ENCODE results near the gene SH3RF2. TPM values are rescaled to one million over a fixed set of nuclear protein-coding genes. Genes with fewer than 3 reads are reported as not detected.
A peak's percentile ranks its signal among the peaks of the same experiment; 100 is the strongest.

The SH3RF2 gene
- total RNA-seq, 1 donor from 2014 or later: 50.6 TPM

- Histone ChIP-seq H3K9me3 (no peaks in the 10 kb centered on the region), H3K27me3 (no peaks in the 10 kb centered on the region), H3K36me3 (no peaks in the 10 kb centered on the region), H3K4me3 (no peak overlapping the region), H3K4me1 (peaks cover 0 to 15% of the 10 kb centered on the region in 2 donors), H3K27ac (no peak overlapping the region)
- DNase-seq (ENCODE audit: low spot score in 2 of 2): no peak
- intact Hi-C loops (cut with DNase I): no loop called here
- no peak for TF ChIP-seq CTCF (IDR thresholded peaks at IDR 0.05)
Measured at GRCh38 chr5:145921211-145921610, 15.2 kb upstream of the SH3RF2 start.

DNA sequence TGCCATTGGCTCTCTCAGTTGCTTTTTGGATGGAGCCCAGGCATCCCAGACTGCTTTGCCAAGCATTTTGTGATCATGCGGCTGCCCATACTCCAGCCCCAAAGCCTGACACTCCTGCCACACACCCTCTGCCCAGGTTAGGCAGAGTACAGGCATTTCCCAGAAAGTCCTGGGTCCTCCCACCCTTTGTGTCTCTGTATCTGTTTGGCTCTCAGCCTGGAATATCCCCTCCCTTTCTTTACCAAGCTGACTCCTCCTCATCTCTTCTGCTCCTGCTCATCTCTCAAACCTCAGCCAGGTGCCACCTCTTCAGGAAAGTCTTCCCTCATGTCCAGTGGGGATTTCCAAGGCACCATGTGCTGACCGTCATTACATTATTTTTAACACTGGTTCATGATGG lies 14.3 kb upstream of the SH3RF2 start:
- H3K4me3 ChIP-seq: no peak overlapping the region
- no peak for TF ChIP-seq CTCF (IDR thresholded peaks at IDR 0.05)
- H3K9me3 ChIP-seq: no peaks in the 10 kb centered on the region
- H3K27ac ChIP-seq: no peak overlapping the region
- no peaks in the 10 kb centered on the region for H3K27me3 ChIP-seq
- peaks cover 0 to 14% of the 10 kb centered on the region in 2 donors for H3K4me1 ChIP-seq
- intact Hi-C loops (cut with DNase I): no loop called here
- no peaks in the 10 kb centered on the region for H3K36me3 ChIP-seq
- DNase-seq (ENCODE audit: low spot score in 2 of 2): no peak

DNA sequence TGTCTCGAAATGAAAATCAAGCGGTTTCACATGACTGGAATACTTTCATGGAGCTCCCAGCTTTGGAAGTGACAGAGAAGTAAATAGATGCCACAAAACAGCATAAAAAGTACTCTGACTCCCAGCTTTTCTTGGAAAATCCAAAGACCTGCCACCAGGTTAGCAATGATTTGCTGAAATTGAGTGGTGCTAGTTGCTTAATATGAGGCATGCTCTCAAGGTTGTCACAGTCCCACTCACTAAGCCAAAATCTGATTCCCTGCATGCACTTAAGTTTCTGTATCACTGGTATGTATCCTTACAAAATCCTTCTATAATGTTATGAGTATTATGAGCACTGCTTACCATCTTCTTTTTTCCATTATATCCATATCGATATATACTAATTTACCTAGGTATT lies 13.0 kb upstream of the SH3RF2 start:
- no peak for TF ChIP-seq CTCF (IDR thresholded peaks at IDR 0.05)
- intact Hi-C loops (cut with DNase I): no loop called here

DNA sequence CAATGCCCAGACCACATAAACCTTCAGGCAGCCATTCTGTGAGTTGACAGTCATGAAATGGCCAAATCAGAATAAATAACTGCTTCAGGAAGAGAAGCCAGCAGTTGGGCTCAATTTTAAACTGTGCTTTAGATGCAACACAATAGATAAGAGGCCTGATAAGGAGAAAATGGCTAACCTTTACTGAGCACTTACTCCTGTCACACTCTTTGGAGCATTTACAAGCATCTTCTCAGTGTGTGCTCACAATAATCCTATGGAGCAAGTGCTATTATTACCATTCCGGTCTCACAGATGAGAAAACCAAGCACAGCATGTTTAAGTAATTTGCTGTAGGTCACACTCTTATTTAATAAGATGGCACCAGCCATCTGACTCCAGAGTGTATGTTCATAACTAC lies 11.5 kb upstream of the SH3RF2 start:
- no peak for DNase-seq (ENCODE audit: low spot score in 2 of 2)
- H3K4me3 ChIP-seq: no peak overlapping the region
- no peak for TF ChIP-seq CTCF (IDR thresholded peaks at IDR 0.05)
- H3K36me3 ChIP-seq: no peaks in the 10 kb centered on the region
- H3K27me3 ChIP-seq: no peaks in the 10 kb centered on the region
- H3K4me1 ChIP-seq: peaks cover 0 to 11% of the 10 kb centered on the region in 2 donors
- H3K9me3 ChIP-seq: no peaks in the 10 kb centered on the region
- peak overlapping the region in 1 of 2 donors; percentile 15 for H3K27ac ChIP-seq
- intact Hi-C loops (cut with DNase I): no loop called here

More for the DNA sequence above, 13.0 kb upstream of the SH3RF2 start:
- no peaks in the 10 kb centered on the region for H3K36me3 ChIP-seq
- no peak overlapping the region for H3K4me3 ChIP-seq
- H3K4me1 ChIP-seq: peaks cover 0 to 11% of the 10 kb centered on the region in 2 donors
- no peaks in the 10 kb centered on the region for H3K9me3 ChIP-seq
- H3K27me3 ChIP-seq: no peaks in the 10 kb centered on the region
- no peak overlapping the region for H3K27ac ChIP-seq
- no peak for DNase-seq (ENCODE audit: low spot score in 2 of 2)

- H3K36me3 ChIP-seq: no peaks in the 10 kb centered on the region
- DNase-seq (ENCODE audit: low spot score in 2 of 2): no peak
- H3K4me3 ChIP-seq: no peak overlapping the region
- peaks cover 0 to 11% of the 10 kb centered on the region in 2 donors for H3K4me1 ChIP-seq
- TF ChIP-seq CTCF (IDR thresholded peaks at IDR 0.05): no peak
- intact Hi-C loops (cut with DNase I): no loop called here
- H3K27me3 ChIP-seq: no peaks in the 10 kb centered on the region
- no peaks in the 10 kb centered on the region for H3K9me3 ChIP-seq
- H3K27ac ChIP-seq: peak overlapping the region in 1 of 2 donors; percentile 15
Measured at GRCh38 chr5:145925353-145925752, 11.0 kb upstream of the SH3RF2 start.

DNA sequence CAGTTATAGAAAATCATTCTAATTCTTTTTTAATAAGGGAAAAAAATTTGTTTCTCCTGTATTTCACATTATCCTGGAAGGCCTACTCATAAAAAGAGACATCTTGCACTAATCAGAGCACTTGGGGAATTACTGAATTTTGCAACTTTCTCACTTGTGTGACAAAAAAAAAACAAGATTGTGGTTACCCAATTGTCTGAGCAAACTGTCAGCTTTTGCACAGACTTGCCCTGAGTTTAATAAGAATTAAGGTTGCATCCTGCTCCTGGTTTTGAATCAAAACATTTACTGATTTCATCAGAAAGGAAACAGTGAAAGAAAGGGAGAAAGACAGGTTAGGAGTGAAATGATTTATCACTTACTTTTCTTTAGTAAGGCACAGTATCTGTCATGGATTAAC lies 10.6 kb upstream of the SH3RF2 start:
- H3K4me3 ChIP-seq: no peak overlapping the region
- intact Hi-C loops (cut with DNase I): no loop called here
- H3K27ac ChIP-seq: no peak overlapping the region
- no peaks in the 10 kb centered on the region for H3K27me3 ChIP-seq
- DNase-seq (ENCODE audit: low spot score in 2 of 2): no peak
- H3K4me1 ChIP-seq: peaks cover 0 to 11% of the 10 kb centered on the region in 2 donors
- H3K9me3 ChIP-seq: no peaks in the 10 kb centered on the region
- no peak for TF ChIP-seq CTCF (IDR thresholded peaks at IDR 0.05)
- no peaks in the 10 kb centered on the region for H3K36me3 ChIP-seq
